GM19395 (cell line): Measurements from ENCODE around the gene TPRG1.

Experiments
- ATAC-seq: cut with Tn5 transposase; IDR thresholded peaks from one replicate; pipeline ENCODE4 v1.9.1; 2021; ENCODE audit warnings: mild to moderate bottlenecking, moderate library complexity; ENCODE audit not compliant: unreplicated experiment

Gene TPRG1

GRCh38 chr3:189276444-189277219, 104.9 kb downstream of the TPRG1 start:
- ATAC-seq = peak; percentile 54

- no peak for ATAC-seq
Measured at GRCh38 chr3:189277711-189278110, 105.9 kb downstream of the TPRG1 start.

- no peak for ATAC-seq
Measured at GRCh38 chr3:189278221-189278620, 106.5 kb downstream of the TPRG1 start.

- no peak for ATAC-seq
Measured at GRCh38 chr3:189282189-189282588, 110.4 kb downstream of the TPRG1 start.

- no peak for ATAC-seq
Measured at GRCh38 chr3:189282741-189283140, 111.0 kb downstream of the TPRG1 start.

GRCh38 chr3:189286188-189286587, 114.4 kb downstream of the TPRG1 start:
- peak; percentile 44 for ATAC-seq

GRCh38 chr3:189286916-189287315, 115.1 kb downstream of the TPRG1 start:
- ATAC-seq = no peak

GRCh38 chr3:189288348-189289235, 116.8 kb downstream of the TPRG1 start:
- ATAC-seq = peak; percentile 90

GRCh38 chr3:189289251-189289650, 117.5 kb downstream of the TPRG1 start:
- ATAC-seq = no peak

- ATAC-seq = no peak
Measured at GRCh38 chr3:189292667-189293484, 121.1 kb downstream of the TPRG1 start.

GRCh38 chr3:189294649-189295048, 122.9 kb downstream of the TPRG1 start:
- ATAC-seq = no peak

- no peak for ATAC-seq
Measured at GRCh38 chr3:189295089-189295488, 123.3 kb downstream of the TPRG1 start.

GRCh38 chr3:189297932-189298331, 126.2 kb downstream of the TPRG1 start:
- no peak for ATAC-seq

- ATAC-seq = no peak
Measured at GRCh38 chr3:189298469-189299375, 127.0 kb downstream of the TPRG1 start.

GRCh38 chr3:189300345-189300744, 128.6 kb downstream of the TPRG1 start:
- no peak for ATAC-seq

- no peak for ATAC-seq
Measured at GRCh38 chr3:189301479-189301878, 129.7 kb downstream of the TPRG1 start.

GRCh38 chr3:189303584-189303983, 131.8 kb downstream of the TPRG1 start:
- no peak for ATAC-seq

- peak; percentile 11 for ATAC-seq
Measured at GRCh38 chr3:189304465-189305351, 132.9 kb downstream of the TPRG1 start.

- peak; percentile 78 for ATAC-seq
Measured at GRCh38 chr3:189305412-189305811, 133.6 kb downstream of the TPRG1 start.
